ENCODE results near the gene GRK4.
"Not testable (repeated sequence)": the region's sequence is repeated elsewhere in the genome, so short reads cannot be mapped to it uniquely, and the experiment has no call there.

GRK4 gene

GRCh38 chr4:3037957-3038461, 74.6 kb downstream of the GRK4 start:
- no peak for DNase-seq (ENCODE audit: low read depth in 2 of 2, low spot score in 1 of 2)

GRCh38 chr4:3039706-3040366, 76.5 kb downstream of the GRK4 start:
- no peak for DNase-seq (ENCODE audit: low read depth in 2 of 2, low spot score in 1 of 2)

GRCh38 chr4:3040452-3041191, 77.3 kb downstream of the GRK4 start:
- DNase-seq (ENCODE audit: low read depth in 2 of 2, low spot score in 1 of 2) = no peak

- peak in 1 of 2 donors; percentile 8 for DNase-seq (ENCODE audit: low read depth in 2 of 2, low spot score in 1 of 2)
Measured at GRCh38 chr4:3041192-3042142, 78.1 kb downstream of the GRK4 start.

GRCh38 chr4:3042226-3042625, 78.9 kb downstream of the GRK4 start:
- no peak for DNase-seq (ENCODE audit: low read depth in 2 of 2, low spot score in 1 of 2)

GRCh38 chr4:3043282-3044020, 80.1 kb downstream of the GRK4 start:
- no peak for DNase-seq (ENCODE audit: low read depth in 2 of 2, low spot score in 1 of 2)

- peak; percentile 47 to 63 for DNase-seq (ENCODE audit: low read depth in 2 of 2, low spot score in 1 of 2)
Measured at GRCh38 chr4:3044870-3045819, 81.8 kb downstream of the GRK4 start.

GRCh38 chr4:3046162-3046561, 82.8 kb downstream of the GRK4 start:
- no peak for DNase-seq (ENCODE audit: low read depth in 2 of 2, low spot score in 1 of 2)

- no peak for DNase-seq (ENCODE audit: low read depth in 2 of 2, low spot score in 1 of 2)
Measured at GRCh38 chr4:3046623-3047022, 83.3 kb downstream of the GRK4 start.

- peak; percentile 33 to 47 for DNase-seq (ENCODE audit: low read depth in 2 of 2, low spot score in 1 of 2)
Measured at GRCh38 chr4:3047464-3048286, 84.3 kb downstream of the GRK4 start.

GRCh38 chr4:3051141-3051897, 87.9 kb downstream of the GRK4 start:
- not testable (repeated sequence) for DNase-seq (ENCODE audit: low read depth in 2 of 2, low spot score in 1 of 2)

GRCh38 chr4:3054169-3054759, 90.9 kb downstream of the GRK4 start:
- no peak for DNase-seq (ENCODE audit: low read depth in 2 of 2, low spot score in 1 of 2)

- DNase-seq (ENCODE audit: low read depth in 2 of 2, low spot score in 1 of 2) = no peak
Measured at GRCh38 chr4:3059943-3060342, 96.6 kb downstream of the GRK4 start.

GRCh38 chr4:3060946-3061345, 97.6 kb downstream of the GRK4 start:
- DNase-seq (ENCODE audit: low read depth in 2 of 2, low spot score in 1 of 2) = no peak

GRCh38 chr4:3062471-3062870, 99.1 kb downstream of the GRK4 start:
- no peak for DNase-seq (ENCODE audit: low read depth in 2 of 2, low spot score in 1 of 2)

GRCh38 chr4:3065551-3065950, 102.2 kb downstream of the GRK4 start:
- no peak for DNase-seq (ENCODE audit: low read depth in 2 of 2, low spot score in 1 of 2)

- DNase-seq (ENCODE audit: low read depth in 2 of 2, low spot score in 1 of 2) = no peak
Measured at GRCh38 chr4:3066836-3067400, 103.5 kb downstream of the GRK4 start.
